ENCODE results near the gene SPTBN1. TPM values are rescaled to one million over a fixed set of nuclear protein-coding genes. Genes with fewer than 3 reads are reported as not detected.

SPTBN1 gene
- total and polyA plus RNA-seq, 2 of the 13 experiments (the other 11 are each of a cell fraction or from before 2014, with no cell fraction given): 123 to 299 TPM

DNA sequence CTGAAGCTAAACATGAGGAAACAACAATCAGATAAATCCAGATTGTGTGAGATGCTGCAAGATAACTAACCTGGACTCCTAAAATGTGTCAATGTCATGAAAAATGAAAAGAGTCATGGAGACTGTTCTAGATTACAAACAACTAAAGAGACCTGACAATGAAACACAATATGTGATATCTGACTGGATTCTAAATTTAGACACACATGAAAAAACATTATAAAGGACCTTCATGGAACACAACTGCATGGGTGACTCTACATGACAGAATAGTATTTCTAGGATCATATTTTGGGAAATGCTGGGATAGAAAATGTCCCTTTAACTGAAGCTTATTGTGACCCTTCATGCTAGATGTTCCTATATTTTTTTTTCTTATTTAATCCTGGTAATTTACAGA lies 18.5 kb upstream of the SPTBN1 start:
- DNase-seq (ENCODE audit: low spot score) (no peak), ATAC-seq (no peak), FAIRE-seq (no peak)
- intact Hi-C loops (cut with micrococcal nuclease; ENCODE audit: unreplicated experiment): no loop called here
- Histone ChIP-seq H3K4me2 (ENCODE audit: low read depth, low read length) (no peak overlapping the region), H3K9ac (ENCODE audit: insufficient read depth, low read depth, low read length) (no peak overlapping the region), H3K27me3 (ENCODE audit: control insufficient read depth in 1 of 2, insufficient read depth in 2 of 2, low read length in 2 of 2) (peaks cover 0 to 2% of the 10 kb centered on the region in 2 experiments; a peak in 1 of 5 replicates), H2AFZ (ENCODE audit: low read length) (no peak overlapping the region), H3K79me2 (ENCODE audit: insufficient read depth, low read length) (no peaks in the 10 kb centered on the region), H4K20me1 (ENCODE audit: insufficient read depth, low read length) (no peaks in the 10 kb centered on the region), H3K9me3 (ENCODE audit: low read length) (no peaks in the 10 kb centered on the region), H3K4me3 (replicated peaks in 1 of 3; ENCODE audit: insufficient read depth in 1 of 3, low read depth in 2 of 3, low read length in 3 of 3) (no peak overlapping the region), H3K27ac (ENCODE audit: extremely low read length, insufficient read depth, low read length) (no peak overlapping the region), H3K4me1 (ENCODE audit: insufficient read depth, low read length) (peaks cover 23% of the 10 kb centered on the region), H3K36me3 (replicated peaks in 1 of 2; ENCODE audit: control insufficient read depth in 1 of 2, insufficient read depth in 2 of 2, low read length in 2 of 2) (no peaks in the 10 kb centered on the region)
- ChIA-PET CTCF (ENCODE audit: low intra/inter-chr PET ratio, low total read pairs) (no interaction called here), POLR2A (no interaction called here)
- no TSS peak for BruUV-seq (replicated peaks)
- in situ Hi-C loops (cut with HindIII; ENCODE audit: extremely low pct_ligation_motif_present, low pct_unique_long_range_greater_than_20kb): no loop called here
- TF ChIP-seq, protein P1, sequence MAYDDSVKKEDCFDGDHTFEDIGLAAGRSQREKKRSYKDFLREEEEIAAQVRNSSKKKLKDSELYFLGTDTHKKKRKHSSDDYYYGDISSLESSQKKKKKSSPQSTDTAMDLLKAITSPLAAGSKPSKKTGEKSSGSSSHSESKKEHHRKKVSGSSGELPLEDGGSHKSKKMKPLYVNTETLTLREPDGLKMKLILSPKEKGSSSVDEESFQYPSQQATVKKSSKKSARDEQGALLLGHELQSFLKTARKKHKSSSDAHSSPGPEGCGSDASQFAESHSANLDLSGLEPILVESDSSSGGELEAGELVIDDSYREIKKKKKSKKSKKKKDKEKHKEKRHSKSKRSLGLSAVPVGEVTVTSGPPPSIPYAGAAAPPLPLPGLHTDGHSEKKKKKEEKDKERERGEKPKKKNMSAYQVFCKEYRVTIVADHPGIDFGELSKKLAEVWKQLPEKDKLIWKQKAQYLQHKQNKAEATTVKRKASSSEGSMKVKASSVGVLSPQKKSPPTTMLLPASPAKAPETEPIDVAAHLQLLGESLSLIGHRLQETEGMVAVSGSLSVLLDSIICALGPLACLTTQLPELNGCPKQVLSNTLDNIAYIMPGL (CRISPR knock-in tag; IDR thresholded peaks at IDR 0.05; ENCODE audit: borderline replicate concordance in 1 of 2, low read depth in 1 of 2): no peak
- TF ChIP-seq ZNF781 (CRISPR knock-in tag; IDR thresholded peaks at IDR 0.05; ENCODE audit: borderline replicate concordance, not compliant biosample characterization) (no peak), ZSCAN9 (CRISPR knock-in tag; IDR thresholded peaks at IDR 0.05; ENCODE audit: borderline replicate concordance) (no peak), ZNF570 (CRISPR knock-in tag; IDR thresholded peaks at IDR 0.05; ENCODE audit: borderline replicate concordance) (no peak), NFE2L2 (IDR thresholded peaks at IDR 0.05; ENCODE audit: low read length) (no peak), ZNF747 (CRISPR knock-in tag; IDR thresholded peaks at IDR 0.05; ENCODE audit: borderline replicate concordance) (no peak)
- TF ChIP-seq, protein P2, sequence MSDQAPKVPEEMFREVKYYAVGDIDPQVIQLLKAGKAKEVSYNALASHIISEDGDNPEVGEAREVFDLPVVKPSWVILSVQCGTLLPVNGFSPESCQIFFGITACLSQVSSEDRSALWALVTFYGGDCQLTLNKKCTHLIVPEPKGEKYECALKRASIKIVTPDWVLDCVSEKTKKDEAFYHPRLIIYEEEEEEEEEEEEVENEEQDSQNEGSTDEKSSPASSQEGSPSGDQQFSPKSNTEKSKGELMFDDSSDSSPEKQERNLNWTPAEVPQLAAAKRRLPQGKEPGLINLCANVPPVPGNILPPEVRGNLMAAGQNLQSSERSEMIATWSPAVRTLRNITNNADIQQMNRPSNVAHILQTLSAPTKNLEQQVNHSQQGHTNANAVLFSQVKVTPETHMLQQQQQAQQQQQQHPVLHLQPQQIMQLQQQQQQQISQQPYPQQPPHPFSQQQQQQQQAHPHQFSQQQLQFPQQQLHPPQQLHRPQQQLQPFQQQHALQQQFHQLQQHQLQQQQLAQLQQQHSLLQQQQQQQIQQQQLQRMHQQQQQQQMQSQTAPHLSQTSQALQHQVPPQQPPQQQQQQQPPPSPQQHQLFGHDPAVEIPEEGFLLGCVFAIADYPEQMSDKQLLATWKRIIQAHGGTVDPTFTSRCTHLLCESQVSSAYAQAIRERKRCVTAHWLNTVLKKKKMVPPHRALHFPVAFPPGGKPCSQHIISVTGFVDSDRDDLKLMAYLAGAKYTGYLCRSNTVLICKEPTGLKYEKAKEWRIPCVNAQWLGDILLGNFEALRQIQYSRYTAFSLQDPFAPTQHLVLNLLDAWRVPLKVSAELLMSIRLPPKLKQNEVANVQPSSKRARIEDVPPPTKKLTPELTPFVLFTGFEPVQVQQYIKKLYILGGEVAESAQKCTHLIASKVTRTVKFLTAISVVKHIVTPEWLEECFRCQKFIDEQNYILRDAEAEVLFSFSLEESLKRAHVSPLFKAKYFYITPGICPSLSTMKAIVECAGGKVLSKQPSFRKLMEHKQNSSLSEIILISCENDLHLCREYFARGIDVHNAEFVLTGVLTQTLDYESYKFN (CRISPR knock-in tag; conservative IDR thresholded peaks at IDR 0.05): no peak
- TF ChIP-seq, protein P3, sequence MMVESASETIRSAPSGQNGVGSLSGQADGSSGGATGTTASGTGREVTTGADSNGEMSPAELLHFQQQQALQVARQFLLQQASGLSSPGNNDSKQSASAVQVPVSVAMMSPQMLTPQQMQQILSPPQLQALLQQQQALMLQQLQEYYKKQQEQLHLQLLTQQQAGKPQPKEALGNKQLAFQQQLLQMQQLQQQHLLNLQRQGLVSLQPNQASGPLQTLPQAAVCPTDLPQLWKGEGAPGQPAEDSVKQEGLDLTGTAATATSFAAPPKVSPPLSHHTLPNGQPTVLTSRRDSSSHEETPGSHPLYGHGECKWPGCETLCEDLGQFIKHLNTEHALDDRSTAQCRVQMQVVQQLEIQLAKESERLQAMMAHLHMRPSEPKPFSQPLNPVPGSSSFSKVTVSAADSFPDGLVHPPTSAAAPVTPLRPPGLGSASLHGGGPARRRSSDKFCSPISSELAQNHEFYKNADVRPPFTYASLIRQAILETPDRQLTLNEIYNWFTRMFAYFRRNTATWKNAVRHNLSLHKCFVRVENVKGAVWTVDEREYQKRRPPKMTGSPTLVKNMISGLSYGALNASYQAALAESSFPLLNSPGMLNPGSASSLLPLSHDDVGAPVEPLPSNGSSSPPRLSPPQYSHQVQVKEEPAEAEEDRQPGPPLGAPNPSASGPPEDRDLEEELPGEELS (CRISPR knock-in tag; IDR thresholded peaks at IDR 0.05): no peak
- TF ChIP-seq, protein P4, sequence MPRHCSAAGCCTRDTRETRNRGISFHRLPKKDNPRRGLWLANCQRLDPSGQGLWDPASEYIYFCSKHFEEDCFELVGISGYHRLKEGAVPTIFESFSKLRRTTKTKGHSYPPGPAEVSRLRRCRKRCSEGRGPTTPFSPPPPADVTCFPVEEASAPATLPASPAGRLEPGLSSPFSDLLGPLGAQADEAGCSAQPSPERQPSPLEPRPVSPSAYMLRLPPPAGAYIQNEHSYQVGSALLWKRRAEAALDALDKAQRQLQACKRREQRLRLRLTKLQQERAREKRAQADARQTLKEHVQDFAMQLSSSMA (CRISPR knock-in tag; IDR thresholded peaks at IDR 0.05): no peak
- TF ChIP-seq, protein P5, sequence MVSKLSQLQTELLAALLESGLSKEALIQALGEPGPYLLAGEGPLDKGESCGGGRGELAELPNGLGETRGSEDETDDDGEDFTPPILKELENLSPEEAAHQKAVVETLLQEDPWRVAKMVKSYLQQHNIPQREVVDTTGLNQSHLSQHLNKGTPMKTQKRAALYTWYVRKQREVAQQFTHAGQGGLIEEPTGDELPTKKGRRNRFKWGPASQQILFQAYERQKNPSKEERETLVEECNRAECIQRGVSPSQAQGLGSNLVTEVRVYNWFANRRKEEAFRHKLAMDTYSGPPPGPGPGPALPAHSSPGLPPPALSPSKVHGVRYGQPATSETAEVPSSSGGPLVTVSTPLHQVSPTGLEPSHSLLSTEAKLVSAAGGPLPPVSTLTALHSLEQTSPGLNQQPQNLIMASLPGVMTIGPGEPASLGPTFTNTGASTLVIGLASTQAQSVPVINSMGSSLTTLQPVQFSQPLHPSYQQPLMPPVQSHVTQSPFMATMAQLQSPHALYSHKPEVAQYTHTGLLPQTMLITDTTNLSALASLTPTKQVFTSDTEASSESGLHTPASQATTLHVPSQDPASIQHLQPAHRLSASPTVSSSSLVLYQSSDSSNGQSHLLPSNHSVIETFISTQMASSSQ (IDR thresholded peaks at IDR 0.05; ENCODE audit: low read depth): no peak
- TF ChIP-seq, protein P5 (CRISPR knock-in tag; IDR thresholded peaks at IDR 0.05; ENCODE audit: borderline replicate concordance): no peak
